Head of caudate nucleus (tissue), 42 donors: ENCODE results near the gene DDX41.
A peak's percentile ranks its signal among the peaks of the same experiment; 100 is the strongest.

Source experiments
- DNase-seq, 42 donors: peaks; one replicate each; pipeline versions ENCODE4 v3.0.0 to v3.0.0-alpha.2; 2020 to 2021; ENCODE audit warnings: mixed read lengths in 7 of 42
- intact Hi-C: fragments of 100-400 bp; cut with DNase I; formaldehyde crosslinking; loops from one replicate; pipeline ENCODE4 v1.15.0; 2022

Gene DDX41

DNA sequence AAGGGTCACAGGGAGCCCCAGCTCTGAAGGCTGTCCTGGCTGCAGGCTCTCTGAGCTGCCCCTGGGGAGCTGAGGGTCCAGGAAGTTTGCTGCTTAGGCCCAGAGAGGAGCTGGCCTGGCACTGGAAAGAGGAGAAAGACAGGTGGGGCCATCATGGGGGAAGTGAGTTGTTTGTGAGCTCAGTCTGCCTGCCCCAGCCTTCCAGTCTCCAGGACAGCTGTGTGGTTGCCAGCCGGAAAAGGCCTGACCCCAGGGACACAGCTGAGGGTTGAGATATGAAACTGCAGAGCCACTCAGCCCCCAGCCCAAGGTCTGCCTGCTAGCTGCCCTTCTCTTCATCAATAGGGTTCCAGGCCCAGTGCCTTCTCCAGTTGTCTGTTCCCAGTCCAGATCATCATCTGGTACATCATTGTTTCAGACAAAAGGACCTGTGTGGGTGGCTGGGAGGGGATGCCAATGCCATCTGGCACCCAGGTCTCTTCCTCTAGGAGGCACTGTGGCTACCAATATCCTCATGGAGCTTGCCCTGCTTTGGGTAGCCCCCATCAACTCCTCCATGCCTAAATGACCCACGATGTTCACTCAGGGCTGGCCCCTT lies 4.3 kb upstream of the DDX41 start:
- DNase-seq = peak in 1 of 42 donors; percentile 34
- intact Hi-C loops = no loop called here

- DNase-seq = no peak
- intact Hi-C loops = no loop called here
These were observed 3.5 kb upstream of the DDX41 start for GRCh38 chr5:177520271-177520670.

DNA sequence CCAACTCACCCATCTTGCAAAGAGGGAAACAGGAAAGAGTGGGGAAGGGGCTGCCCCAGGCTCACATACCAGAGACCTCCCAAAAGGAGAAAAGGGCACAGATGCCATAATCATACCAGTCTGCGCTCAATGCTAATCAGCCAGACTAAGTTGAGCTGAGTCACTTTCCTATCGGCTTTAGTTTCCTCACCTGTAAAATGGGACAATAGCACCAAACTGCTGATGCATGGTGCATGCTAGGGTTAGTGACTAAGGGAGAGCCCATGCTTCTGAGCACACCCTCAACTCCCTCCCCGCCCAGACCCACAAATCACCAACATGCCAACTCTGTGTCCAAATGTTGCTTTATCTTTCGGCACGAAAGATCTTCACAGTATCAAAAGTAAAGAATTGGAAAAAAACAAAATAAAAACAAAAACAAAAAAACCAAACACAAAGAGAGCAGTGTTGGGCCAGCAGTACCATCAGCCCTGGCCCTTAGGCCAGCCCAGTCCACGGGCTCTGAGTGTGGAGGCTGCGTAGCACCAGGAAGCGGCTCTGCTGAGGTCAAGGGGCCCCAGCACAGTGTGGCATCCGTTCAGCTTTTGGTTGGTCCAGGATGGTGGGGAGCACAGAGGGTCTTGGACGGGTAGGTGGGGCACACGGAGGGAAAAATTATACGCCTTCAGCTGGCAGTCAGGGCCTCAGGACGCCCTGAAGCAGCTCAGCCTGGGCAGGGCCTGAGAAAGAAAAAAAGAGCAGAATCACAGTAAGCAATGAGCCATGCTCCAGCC lies 2.9 kb upstream of the DDX41 start:
- DNase-seq = no peak
- intact Hi-C loops = loop anchor here (5.0 kb wide), 1 partner anchor 92 kb away; the partner anchor contains the start of gene GRK6

- no peak for DNase-seq
- intact Hi-C loops = loop anchor here (5.0 kb wide), 1 partner anchor 88 kb away; the partner anchor contains the start of gene GRK6
These were observed 1.2 kb downstream of the DDX41 start for GRCh38 chr5:177515580-177515979.

- DNase-seq = no peak
- intact Hi-C loops = no loop called here
These were observed 2.2 kb downstream of the DDX41 start for GRCh38 chr5:177514541-177514940.

DNA sequence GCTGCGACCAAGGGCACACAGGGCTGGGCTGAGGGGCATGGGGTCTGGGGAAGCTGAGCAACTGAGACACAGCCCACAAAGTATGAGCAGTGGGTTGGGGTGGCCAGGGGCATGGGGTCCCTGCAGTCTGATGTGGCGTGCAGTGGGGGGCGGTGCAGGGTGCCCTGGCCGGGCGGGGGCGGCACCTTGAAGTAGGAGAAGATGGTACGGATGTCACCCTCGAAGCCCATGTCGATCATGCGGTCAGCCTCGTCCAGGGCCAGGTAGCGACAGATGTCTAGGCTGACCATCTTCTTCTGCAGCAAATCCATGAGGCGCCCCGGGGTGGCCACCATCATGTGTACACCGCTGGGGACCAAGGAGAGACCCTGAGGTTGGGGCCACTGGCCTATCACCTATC lies 3.3 kb downstream of the DDX41 start:
- intact Hi-C loops = no loop called here
- DNase-seq = no peak

- no peak for DNase-seq
- intact Hi-C loops = no loop called here
These were observed 3.9 kb downstream of the DDX41 start for GRCh38 chr5:177512736-177513380.

- intact Hi-C loops = no loop called here
- no peak for DNase-seq
These were observed 4.7 kb downstream of the DDX41 start for GRCh38 chr5:177511796-177512675.

GRCh38 chr5:177511181-177511580 lies 5.6 kb downstream of the DDX41 start:
- intact Hi-C loops = no loop called here
- no peak for DNase-seq

- intact Hi-C loops = no loop called here
These were observed 6.2 kb downstream of the DDX41 start for GRCh38 chr5:177510567-177511053.

DNA sequence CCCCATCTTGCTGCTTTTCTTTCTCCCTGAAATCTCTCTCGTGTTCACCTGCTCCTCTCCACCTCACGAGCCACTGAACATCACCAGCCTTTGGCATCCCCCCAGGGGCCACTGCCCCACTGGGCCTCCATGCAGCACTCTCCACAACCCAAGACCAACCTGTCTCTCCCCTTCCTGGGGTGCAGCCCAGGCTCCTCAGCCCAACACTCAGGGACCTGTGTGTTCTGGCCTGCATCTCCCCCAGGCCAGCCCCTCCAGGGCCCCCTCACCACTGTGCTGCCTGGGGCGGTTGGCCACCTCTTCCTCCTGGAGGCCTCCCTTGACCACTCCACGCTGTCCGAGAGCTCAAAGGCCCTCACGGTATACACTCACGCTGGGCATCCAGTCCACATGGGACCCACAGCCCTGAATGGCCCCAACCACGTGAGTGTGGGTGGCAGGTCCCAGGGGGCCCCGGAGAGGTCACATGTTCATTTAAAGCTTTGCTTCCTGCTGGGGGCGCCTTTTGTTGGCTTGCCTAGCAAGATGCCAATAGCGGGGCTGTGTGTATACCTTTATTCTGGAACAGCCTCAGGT lies 6.7 kb downstream of the DDX41 start:
- intact Hi-C loops = no loop called here
- no peak for DNase-seq

More at GRCh38 chr5:177510567-177511053, 6.2 kb downstream of the DDX41 start:
- peak in 1 of 42 donors; percentile 53 for DNase-seq

DNA sequence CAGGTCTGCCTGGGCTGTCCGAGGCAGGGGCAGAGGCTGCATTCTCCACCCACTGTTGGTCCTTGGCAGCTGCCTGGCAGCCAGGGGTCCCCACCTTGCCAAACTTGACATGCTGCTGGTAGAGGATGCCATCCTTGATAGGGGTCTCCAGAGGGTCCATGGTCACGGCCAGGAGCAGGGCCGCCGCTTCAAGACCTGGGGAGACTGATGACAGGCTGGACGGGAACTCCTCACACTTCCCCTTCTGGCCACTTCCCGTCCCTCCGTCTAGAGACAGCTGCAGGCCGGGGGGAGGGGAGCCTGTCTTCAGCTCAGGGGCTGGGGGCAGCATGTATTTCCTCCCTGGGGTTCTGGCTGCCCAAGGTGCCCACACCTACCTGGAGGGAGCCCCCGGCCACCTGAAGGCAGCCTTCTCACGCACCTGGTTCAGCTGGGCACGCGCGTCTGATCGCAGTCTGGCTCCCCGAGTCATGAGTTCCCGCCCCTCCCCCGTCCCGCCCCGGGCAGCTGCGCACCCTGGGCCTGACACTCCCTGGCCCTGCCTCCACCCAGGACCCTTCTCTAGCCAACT lies 7.3 kb downstream of the DDX41 start, which contains the start of gene DOK3:
Gene DOK3, minus strand, starts transcription at position 446 of the 571 bp plus-strand sequence. Its CDS starts 286 bp downstream, at position 160.
- DNase-seq = peak in 11 of 42 donors; percentile 29 to 56 (median 42)
- intact Hi-C loops = no loop called here

DNA sequence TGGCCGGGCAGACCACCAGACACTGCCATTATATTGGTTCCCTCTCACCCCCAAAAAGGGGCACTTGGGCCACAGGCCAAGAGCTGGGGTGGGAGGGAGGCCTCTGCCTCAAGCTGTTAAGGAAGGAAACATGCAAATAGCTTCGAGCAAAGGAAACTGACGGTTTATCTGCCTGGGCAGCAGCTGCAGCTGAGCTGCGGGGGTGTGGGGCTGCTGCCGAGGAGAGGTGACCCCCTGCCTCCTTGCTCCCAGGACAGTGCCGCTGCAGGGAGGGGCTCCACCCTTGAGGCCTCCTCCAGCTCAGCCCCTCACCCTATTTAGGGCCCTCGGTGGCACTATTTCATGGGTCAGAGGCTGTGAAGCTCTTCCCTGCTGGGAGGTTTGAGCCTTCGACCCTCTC lies 7.9 kb downstream of the DDX41 start:
- no peak for DNase-seq
- intact Hi-C loops = no loop called here

GRCh38 chr5:177508221-177508611 lies 8.5 kb downstream of the DDX41 start:
- intact Hi-C loops = no loop called here
- DNase-seq = no peak

- DNase-seq = no peak
- intact Hi-C loops = no loop called here
These were observed 9.1 kb downstream of the DDX41 start for GRCh38 chr5:177507596-177508220.

DNA sequence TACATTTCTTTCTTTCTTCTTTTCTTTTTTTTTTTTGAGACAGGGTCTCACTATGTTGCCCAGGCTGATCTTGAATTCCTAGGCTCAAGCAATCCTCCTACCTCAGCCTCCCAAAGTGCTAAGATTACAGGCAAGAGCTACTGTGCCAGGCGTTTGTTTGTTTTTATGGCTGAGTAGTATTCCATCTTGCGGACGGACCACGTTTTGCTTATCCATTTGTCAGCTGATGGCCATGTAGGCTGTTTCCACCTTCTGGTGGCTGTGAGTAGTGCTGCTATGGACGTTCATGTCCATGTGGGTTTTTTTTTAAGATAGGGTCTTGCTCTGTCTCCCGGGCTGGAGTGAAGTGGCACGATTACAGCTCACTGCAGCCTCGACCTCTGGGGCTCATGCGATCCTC lies 9.6 kb downstream of the DDX41 start:
- DNase-seq = no peak
- intact Hi-C loops = no loop called here

DNA sequence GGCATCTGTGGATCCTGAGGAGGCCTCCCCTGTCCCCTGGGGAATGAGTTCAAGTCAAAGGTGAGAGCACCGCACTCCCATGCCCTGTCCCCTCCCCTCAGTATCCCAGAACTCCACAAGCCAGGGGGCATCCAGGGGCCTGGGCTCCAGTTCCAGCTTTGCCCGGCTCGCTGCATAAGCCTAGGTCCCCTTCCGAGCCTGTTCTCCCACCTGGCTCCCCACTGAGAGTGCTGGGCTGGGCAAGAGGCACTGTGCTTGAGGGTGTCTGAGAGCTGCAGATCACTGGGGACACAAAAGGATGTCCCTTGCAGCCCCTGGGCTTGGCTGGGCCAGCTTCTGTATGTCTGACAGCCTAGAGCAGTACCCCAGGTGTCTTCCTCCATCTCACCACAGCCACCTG lies 11.7 kb downstream of the DDX41 start:
- intact Hi-C loops = no loop called here
- no peak for DNase-seq
